Thymus (tissue), 11 donors: ENCODE results near the gene RAD51B. TPM values are rescaled to one million over a fixed set of nuclear protein-coding genes. Genes with fewer than 3 reads are reported as not detected.

Source experiments
- DNase-seq, 9 donors: peaks; one replicate each; pipeline ENCODE4 v3.0.0-alpha.2; 2013; ENCODE audit warnings: low spot score in 9 of 9, low read depth in 6 of 9, missing footprints in 1 of 9
- H3K27ac ChIP-seq, 2 donors: one replicate each; pipeline ENCODE4 v1.5.1; 2013; ENCODE audit warnings: control low read depth in 1 of 2, low read depth in 1 of 2, low read length in 1 of 2, mild to moderate bottlenecking in 1 of 2, moderate library complexity in 1 of 2
- H3K27me3 ChIP-seq, 2 donors: one replicate each; pipeline ENCODE4 v1.5.1; 2013; ENCODE audit warnings: low read length in 1 of 2; ENCODE audit not compliant: control insufficient read depth in 2 of 2, insufficient read depth in 1 of 2
- H3K36me3 ChIP-seq, 2 donors: one replicate each; pipeline ENCODE4 v1.5.1; 2013; ENCODE audit warnings: low read length in 1 of 2, mild to moderate bottlenecking in 1 of 2, moderate library complexity in 1 of 2; ENCODE audit not compliant: control insufficient read depth in 2 of 2, insufficient read depth in 2 of 2
- H3K4me1 ChIP-seq, 2 donors: one replicate each; pipeline ENCODE4 v1.5.1; 2013; ENCODE audit warnings: low read length in 2 of 2; ENCODE audit not compliant: control insufficient read depth in 2 of 2, insufficient read depth in 2 of 2
- H3K4me3 ChIP-seq, 2 donors: one replicate each; pipeline ENCODE4 v1.5.1; 2013; ENCODE audit warnings: low read length in 2 of 2, control low read depth in 1 of 2, mild to moderate bottlenecking in 1 of 2
- H3K9me3 ChIP-seq, 2 donors: one replicate each; pipeline ENCODE4 v1.5.1; 2013; ENCODE audit warnings: low read length in 1 of 2, mild to moderate bottlenecking in 1 of 2; ENCODE audit not compliant: control insufficient read depth in 2 of 2, insufficient read depth in 1 of 2
- WGBS: extraction: QIAGEN DNeasy Blood & Tissue Kit; methylation state at CpG from one replicate; pipeline ENCODE4 v1.1.7; 2013; 5-methylcytosine and 5-hydroxymethylcytosine counted together
- polyA plus RNA-seq: library from polyadenylated mRNA; stranded (reverse); fragments of 200-250 nt; gene quantifications from one replicate; pipeline ENCODE4 v1.2.3, GENCODE V29; 2013
- total RNA-seq: library from RNA; stranded (reverse); fragments of 120-200 nt; gene quantifications from one replicate; pipeline ENCODE4 v1.2.4, GENCODE V29; 2013
- donor health status: healthy.

Gene RAD51B
- total and polyA plus RNA-seq, 2 donors: 7.8 to 17.8 TPM

GRCh38 chr14:68135028-68135427, 315.4 kb downstream of the RAD51B start:
- no peak for DNase-seq
- no peaks in the 10 kb centered on the region for H3K9me3 ChIP-seq
- H3K27me3 ChIP-seq: no peaks in the 10 kb centered on the region
- no peak overlapping the region for H3K4me3 ChIP-seq
- H3K36me3 ChIP-seq: no peaks in the 10 kb centered on the region
- H3K4me1 ChIP-seq: peaks cover 0 to 11% of the 10 kb centered on the region in 2 donors
- H3K27ac ChIP-seq: no peak overlapping the region
- 91% methylated on average over 3 of the region's 3 CpGs for WGBS

DNA sequence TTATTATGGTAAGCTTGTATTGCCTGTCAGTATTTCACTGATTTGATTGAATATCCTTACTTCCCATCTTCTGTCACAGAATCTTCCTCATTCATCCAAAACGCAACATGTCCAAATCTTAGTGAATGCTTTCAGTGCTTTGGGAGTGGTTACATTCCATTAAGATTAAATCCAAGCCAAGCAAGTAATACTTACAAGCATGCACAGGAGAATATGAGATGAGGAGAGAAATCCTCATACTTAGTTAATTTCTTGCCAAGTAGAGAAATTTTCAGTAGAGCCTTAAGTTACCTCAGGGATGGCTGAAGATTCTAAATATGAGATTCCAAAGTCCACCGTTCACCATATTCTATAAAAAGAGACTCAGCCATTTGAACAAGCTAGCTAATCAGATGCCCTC, 316.0 kb downstream of the RAD51B start:
- DNase-seq: no peak
- no peaks in the 10 kb centered on the region for H3K27me3 ChIP-seq
- no peak overlapping the region for H3K27ac ChIP-seq
- 92% methylated on average over 2 of the region's 2 CpGs for WGBS
- no peak overlapping the region for H3K4me3 ChIP-seq
- H3K4me1 ChIP-seq: peaks cover 0 to 11% of the 10 kb centered on the region in 2 donors
- no peaks in the 10 kb centered on the region for H3K36me3 ChIP-seq
- no peaks in the 10 kb centered on the region for H3K9me3 ChIP-seq

DNA sequence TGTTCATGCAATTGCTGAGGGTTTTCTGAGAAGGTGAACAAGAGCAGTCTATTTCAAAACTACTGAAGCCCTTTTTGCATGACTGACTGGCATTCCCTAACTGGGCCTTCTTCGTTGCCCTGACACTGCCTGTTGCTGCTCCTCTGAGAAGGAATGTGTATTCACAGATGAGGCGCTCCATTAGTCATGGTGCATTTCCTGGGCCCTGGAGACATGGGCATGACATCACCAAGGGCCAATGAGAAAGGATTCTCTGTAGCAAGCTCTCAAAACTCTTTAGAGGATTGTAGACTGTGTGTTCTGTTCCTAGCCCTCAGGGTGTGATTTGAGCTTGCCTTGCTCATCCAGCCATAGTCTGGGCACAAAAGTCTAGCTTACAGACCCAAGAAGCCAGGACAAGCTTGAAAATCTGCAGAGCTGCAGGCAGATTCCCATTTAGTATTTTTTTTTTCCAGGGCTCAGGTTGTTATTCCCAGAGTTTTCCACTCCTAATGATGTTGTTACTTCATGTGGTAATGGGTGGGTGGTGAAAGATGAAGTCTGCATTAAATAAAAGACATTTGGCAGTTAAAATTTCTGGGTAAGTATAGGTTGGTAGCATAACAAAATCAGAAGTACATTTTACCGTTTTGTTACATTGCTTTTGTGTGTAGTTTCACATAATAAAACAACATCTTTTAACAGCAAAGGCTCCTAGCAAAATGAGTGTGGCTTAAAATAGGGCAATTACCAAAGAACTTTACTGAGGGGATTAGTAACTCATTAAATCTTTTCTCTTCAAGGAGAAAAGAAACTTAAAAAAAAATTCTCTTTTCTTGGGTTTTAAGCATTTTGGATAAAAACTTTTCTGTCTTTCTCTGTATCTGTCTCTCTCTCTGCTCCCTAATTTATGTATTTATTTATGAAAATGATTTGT, 318.4 kb downstream of the RAD51B start:
- Histone ChIP-seq H3K27ac (peak overlapping the region; percentile 33 to 48), H3K36me3 (no peaks in the 10 kb centered on the region), H3K4me3 (no peak overlapping the region), H3K9me3 (no peaks in the 10 kb centered on the region), H3K4me1 (peaks cover 3 to 18% of the 10 kb centered on the region in 2 donors), H3K27me3 (no peaks in the 10 kb centered on the region)
- WGBS: 92% methylated on average over 3 of the region's 3 CpGs
- DNase-seq: no peak

DNA sequence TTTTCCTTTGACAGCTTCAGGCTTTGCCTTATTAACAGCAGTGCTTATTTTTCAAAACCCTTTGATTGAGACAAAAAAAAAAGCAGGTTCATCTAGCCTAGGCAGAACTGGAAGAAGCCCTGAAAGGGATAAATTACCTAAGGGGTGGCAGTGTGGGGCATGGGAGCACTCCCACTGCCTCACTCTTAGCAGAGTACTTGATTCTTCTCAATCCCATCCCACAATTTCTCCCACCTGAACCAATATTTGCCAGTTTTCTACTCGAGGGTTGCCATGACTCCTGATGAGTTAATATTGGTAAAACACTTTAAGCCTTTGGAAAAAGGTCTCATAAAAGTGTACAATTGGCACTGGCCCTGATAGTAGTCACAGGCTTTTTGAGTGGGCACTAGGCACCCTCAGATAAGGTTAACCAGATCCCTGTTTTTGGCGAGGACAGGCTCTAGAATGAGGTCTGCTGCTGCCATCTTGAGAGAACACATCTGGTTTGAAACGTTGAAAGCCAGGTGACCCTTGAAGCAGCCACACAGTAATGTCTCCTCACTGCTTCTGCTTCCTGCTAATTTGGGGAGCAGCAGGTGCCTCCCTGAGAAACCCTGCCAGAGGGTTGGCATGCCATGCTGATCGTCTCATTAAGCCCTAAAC, 320.0 kb downstream of the RAD51B start:
- Histone ChIP-seq H3K9me3 (no peaks in the 10 kb centered on the region), H3K27me3 (no peaks in the 10 kb centered on the region), H3K4me1 (peaks cover 17 to 31% of the 10 kb centered on the region in 2 donors), H3K4me3 (no peak overlapping the region), H3K27ac (peak overlapping the region; percentile 77 to 78), H3K36me3 (no peaks in the 10 kb centered on the region)
- WGBS: 79% methylated on average over 4 of the region's 4 CpGs
- no peak for DNase-seq

DNA sequence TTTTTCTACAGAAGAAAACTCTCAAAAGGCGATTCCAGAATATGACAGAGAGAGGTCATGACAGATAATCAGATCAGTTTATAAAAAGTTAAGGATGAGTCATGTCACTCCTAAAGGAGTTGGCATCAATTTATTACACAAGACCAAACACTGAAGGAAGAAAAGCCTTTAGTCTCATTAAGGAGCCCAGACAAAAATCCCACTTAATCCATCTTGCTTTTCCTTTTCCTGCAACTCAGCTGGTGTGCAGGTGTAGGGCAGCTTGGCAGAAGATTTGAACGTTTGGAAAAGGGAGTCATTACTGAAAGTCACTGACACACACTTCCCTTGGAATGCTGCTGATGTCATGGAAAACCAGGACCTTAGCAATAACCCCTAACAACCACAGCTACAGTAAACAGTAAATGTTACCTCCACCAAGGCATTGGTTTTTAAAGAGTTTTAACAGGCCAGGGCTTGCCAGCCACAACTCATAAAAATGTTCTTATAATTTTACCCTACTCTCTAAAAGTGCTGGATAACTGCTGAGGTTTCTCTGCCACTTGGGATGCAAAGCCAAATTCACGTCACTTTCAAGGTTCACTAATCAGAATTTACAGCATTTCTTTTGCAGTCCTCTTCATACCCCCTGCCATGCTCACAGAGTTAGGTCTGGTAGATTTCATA, 320.6 kb downstream of the RAD51B start:
- peaks cover 21 to 35% of the 10 kb centered on the region in 2 donors for H3K4me1 ChIP-seq
- no peaks in the 10 kb centered on the region for H3K27me3 ChIP-seq
- no peaks in the 10 kb centered on the region for H3K9me3 ChIP-seq
- no peak for DNase-seq
- no peak overlapping the region for H3K4me3 ChIP-seq
- H3K36me3 ChIP-seq: no peaks in the 10 kb centered on the region
- peak overlapping the region; percentile 77 to 78 for H3K27ac ChIP-seq
- WGBS: 81% methylated on average over 3 of the region's 3 CpGs

DNA sequence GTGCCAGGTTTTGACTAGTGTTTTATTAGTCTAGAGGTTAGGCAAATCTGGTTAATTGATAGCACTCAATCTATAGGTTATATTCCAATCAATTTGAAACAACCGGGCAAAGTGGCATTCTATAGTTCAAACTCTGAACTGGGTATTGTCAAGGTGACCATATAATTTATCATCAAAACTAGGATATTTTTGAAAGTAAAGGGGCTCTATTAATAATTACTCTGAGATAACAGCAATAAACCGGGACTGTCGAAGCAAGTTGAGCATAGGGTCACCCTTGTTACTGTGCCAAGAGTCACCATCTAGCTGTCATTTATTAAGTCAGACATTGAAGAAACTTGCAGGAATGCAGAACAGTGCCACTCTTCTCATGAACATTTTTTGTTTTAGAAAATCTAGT, 321.2 kb downstream of the RAD51B start:
- Histone ChIP-seq H3K27me3 (no peaks in the 10 kb centered on the region), H3K4me3 (no peak overlapping the region), H3K36me3 (no peaks in the 10 kb centered on the region), H3K9me3 (no peaks in the 10 kb centered on the region), H3K4me1 (peaks cover 21 to 36% of the 10 kb centered on the region in 2 donors), H3K27ac (peak overlapping the region; percentile 22 to 75)
- no peak for DNase-seq
- WGBS: 96% methylated on average over 3 of the region's 3 CpGs

DNA sequence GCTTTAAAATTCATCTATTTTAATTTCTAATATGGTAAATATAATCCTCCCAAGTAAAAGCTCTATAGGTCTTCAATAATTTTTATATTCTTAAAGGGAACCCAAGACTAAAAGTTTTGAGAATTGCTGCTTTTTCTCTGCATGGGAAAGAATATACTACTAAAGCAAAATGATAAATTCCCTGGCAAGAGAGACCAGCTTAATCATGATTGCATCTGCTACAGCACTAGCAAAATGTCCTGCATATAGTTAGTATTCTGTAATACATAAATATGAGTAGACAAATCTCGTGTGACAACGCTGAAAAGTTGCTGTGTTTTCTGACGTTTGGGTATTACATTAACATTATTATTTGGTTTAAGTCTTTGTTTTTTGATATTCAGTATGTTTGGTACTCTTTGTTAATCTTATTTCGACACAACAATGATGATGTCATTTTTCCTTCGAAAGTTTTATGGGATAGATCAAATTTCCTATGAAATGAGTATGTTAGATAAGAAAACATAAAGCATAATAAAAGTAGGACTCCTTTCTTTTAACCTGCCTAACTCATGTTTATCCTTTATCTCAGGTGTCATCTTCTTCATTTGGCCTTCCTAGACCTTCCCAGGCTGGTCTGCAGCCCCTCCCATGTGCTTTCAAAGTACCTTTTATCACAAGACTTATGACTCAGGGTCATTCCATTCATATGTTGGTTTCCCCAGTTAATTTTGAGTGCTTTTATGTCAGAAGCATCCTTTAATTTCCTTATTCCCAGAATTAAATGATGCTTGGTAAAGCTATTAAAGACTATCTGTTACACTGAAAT, 321.9 kb downstream of the RAD51B start:
- H3K4me3 ChIP-seq: no peak overlapping the region
- WGBS: 94% methylated on average over 5 of the region's 5 CpGs
- no peaks in the 10 kb centered on the region for H3K9me3 ChIP-seq
- DNase-seq: no peak
- peaks cover 24 to 36% of the 10 kb centered on the region in 2 donors for H3K4me1 ChIP-seq
- no peaks in the 10 kb centered on the region for H3K27me3 ChIP-seq
- peak overlapping the region in 1 of 2 donors; percentile 20 for H3K27ac ChIP-seq
- no peaks in the 10 kb centered on the region for H3K36me3 ChIP-seq

- no peaks in the 10 kb centered on the region for H3K36me3 ChIP-seq
Observed at GRCh38 chr14:68143341-68143841, 323.8 kb downstream of the RAD51B start.

More at GRCh38 chr14:68143341-68143841, 323.8 kb downstream of the RAD51B start:
- Histone ChIP-seq H3K4me3 (no peak overlapping the region), H3K9me3 (no peaks in the 10 kb centered on the region), H3K4me1 (peaks cover 24 to 31% of the 10 kb centered on the region in 2 donors), H3K27ac (peak overlapping the region; percentile 95 to 99), H3K27me3 (no peaks in the 10 kb centered on the region)
- WGBS: 11% methylated on average over 4 of the region's 4 CpGs
- DNase-seq: peak; percentile 44 to 88 (median 66)
